IPS-18a (cell line): Measurements from ENCODE around the gene DMXL2.
"Not testable (repeated sequence)": the region's sequence is repeated elsewhere in the genome, so short reads cannot be mapped to it uniquely, and the experiment has no call there.

ENCODE experiments used
- H3K27ac ChIP-seq: one replicate; pipeline ENCODE4 v1.5.1; 2013; ENCODE audit warnings: low read length
- H3K27me3 ChIP-seq: one replicate; pipeline ENCODE4 v1.6.1; 2013; ENCODE audit warnings: mild to moderate bottlenecking, low read length; ENCODE audit not compliant: control insufficient read depth, insufficient read depth
- H3K36me3 ChIP-seq: one replicate; pipeline ENCODE4 v1.6.1; 2013; ENCODE audit warnings: low read depth, low read length; ENCODE audit not compliant: control insufficient read depth
- H3K4me1 ChIP-seq: one replicate; pipeline ENCODE4 v1.6.1; 2013; ENCODE audit warnings: low read depth, low read length; ENCODE audit not compliant: control insufficient read depth
- H3K4me3 ChIP-seq: one replicate; pipeline ENCODE4 v1.5.1; 2013; ENCODE audit warnings: low read length
- H3K9ac ChIP-seq: one replicate; pipeline ENCODE4 v1.6.1; 2013; ENCODE audit warnings: mild to moderate bottlenecking, low read length, moderate library complexity
- H3K9me3 ChIP-seq: one replicate; pipeline ENCODE4 v1.6.1; 2013; ENCODE audit warnings: low read depth, low read length; ENCODE audit not compliant: control insufficient read depth

Gene DMXL2

GRCh38 chr15:51621936-51622603 is 501 bp downstream of the DMXL2 start:
- Histone ChIP-seq H3K4me1 (peaks cover 12% of the 10 kb centered on the region), H3K9ac (peak overlapping the region; percentile 64), H3K9me3 (no peaks in the 10 kb centered on the region), H3K27me3 (peaks cover 27% of the 10 kb centered on the region), H3K4me3 (peak overlapping the region; percentile 95), H3K27ac (no peak overlapping the region), H3K36me3 (no peaks in the 10 kb centered on the region)

GRCh38 chr15:51621155-51621765 is 1.3 kb downstream of the DMXL2 start:
- Histone ChIP-seq H3K4me1 (peaks cover 12% of the 10 kb centered on the region), H3K36me3 (no peaks in the 10 kb centered on the region), H3K27ac (no peak overlapping the region), H3K4me3 (peak overlapping the region; percentile 95), H3K9ac (peak overlapping the region; percentile 64), H3K27me3 (peaks cover 27% of the 10 kb centered on the region), H3K9me3 (no peaks in the 10 kb centered on the region)

- Histone ChIP-seq H3K27me3 (peaks cover 27% of the 10 kb centered on the region), H3K36me3 (no peaks in the 10 kb centered on the region), H3K4me3 (no peak overlapping the region), H3K9ac (no peak overlapping the region), H3K4me1 (peaks cover 12% of the 10 kb centered on the region), H3K27ac (no peak overlapping the region), H3K9me3 (no peaks in the 10 kb centered on the region)
Measured at GRCh38 chr15:51620641-51621040, 1.9 kb downstream of the DMXL2 start.

- H3K4me1 ChIP-seq: peaks cover 12% of the 10 kb centered on the region
- no peaks in the 10 kb centered on the region for H3K9me3 ChIP-seq
- no peak overlapping the region for H3K27ac ChIP-seq
- H3K36me3 ChIP-seq: no peaks in the 10 kb centered on the region
- H3K27me3 ChIP-seq: peaks cover 27% of the 10 kb centered on the region
- H3K4me3 ChIP-seq: no peak overlapping the region
- H3K9ac ChIP-seq: no peak overlapping the region
Measured at GRCh38 chr15:51620122-51620521, 2.4 kb downstream of the DMXL2 start.

GRCh38 chr15:51619331-51620035 is 3.1 kb downstream of the DMXL2 start:
- no peak overlapping the region for H3K9ac ChIP-seq
- no peaks in the 10 kb centered on the region for H3K36me3 ChIP-seq
- peaks cover 27% of the 10 kb centered on the region for H3K27me3 ChIP-seq
- no peaks in the 10 kb centered on the region for H3K9me3 ChIP-seq
- peaks cover 12% of the 10 kb centered on the region for H3K4me1 ChIP-seq
- H3K4me3 ChIP-seq: no peak overlapping the region
- no peak overlapping the region for H3K27ac ChIP-seq

- no peak overlapping the region for H3K9ac ChIP-seq
- H3K4me3 ChIP-seq: no peak overlapping the region
- no peaks in the 10 kb centered on the region for H3K36me3 ChIP-seq
- H3K9me3 ChIP-seq: no peaks in the 10 kb centered on the region
- H3K27me3 ChIP-seq: peaks cover 17% of the 10 kb centered on the region
- H3K4me1 ChIP-seq: peaks cover 4% of the 10 kb centered on the region
- H3K27ac ChIP-seq: no peak overlapping the region
Measured at GRCh38 chr15:51617886-51618285, 4.7 kb downstream of the DMXL2 start.

- no peaks in the 10 kb centered on the region for H3K27me3 ChIP-seq
- H3K9me3 ChIP-seq: no peaks in the 10 kb centered on the region
- no peak overlapping the region for H3K4me3 ChIP-seq
- no peaks in the 10 kb centered on the region for H3K4me1 ChIP-seq
- H3K27ac ChIP-seq: no peak overlapping the region
- H3K9ac ChIP-seq: no peak overlapping the region
- no peaks in the 10 kb centered on the region for H3K36me3 ChIP-seq
Measured at GRCh38 chr15:51613951-51614350, 8.6 kb downstream of the DMXL2 start.

- not testable (repeated sequence) for H3K9ac ChIP-seq, H3K4me1 ChIP-seq, H3K4me3 ChIP-seq, H3K9me3 ChIP-seq, H3K27me3 ChIP-seq, H3K36me3 ChIP-seq, H3K27ac ChIP-seq
Measured at GRCh38 chr15:51612669-51613068, 9.9 kb downstream of the DMXL2 start.

- not testable (repeated sequence) for H3K9ac ChIP-seq, H3K36me3 ChIP-seq, H3K4me1 ChIP-seq, H3K27ac ChIP-seq, H3K9me3 ChIP-seq, H3K27me3 ChIP-seq, H3K4me3 ChIP-seq
Measured at GRCh38 chr15:51603462-51603948, 19.1 kb downstream of the DMXL2 start.

- Histone ChIP-seq H3K36me3 (no peaks in the 10 kb centered on the region), H3K27ac (no peak overlapping the region), H3K4me3 (no peak overlapping the region), H3K9me3 (no peaks in the 10 kb centered on the region), H3K4me1 (no peaks in the 10 kb centered on the region), H3K9ac (no peak overlapping the region), H3K27me3 (no peaks in the 10 kb centered on the region)
Measured at GRCh38 chr15:51603002-51603401, 19.6 kb downstream of the DMXL2 start.

GRCh38 chr15:51602484-51602883 is 20.1 kb downstream of the DMXL2 start:
- H3K36me3 ChIP-seq: no peaks in the 10 kb centered on the region
- no peak overlapping the region for H3K9ac ChIP-seq
- no peaks in the 10 kb centered on the region for H3K4me1 ChIP-seq
- H3K27ac ChIP-seq: no peak overlapping the region
- H3K4me3 ChIP-seq: no peak overlapping the region
- H3K9me3 ChIP-seq: no peaks in the 10 kb centered on the region
- H3K27me3 ChIP-seq: no peaks in the 10 kb centered on the region
